Endothelial cell (in vitro differentiated cells): ENCODE data around the gene TTC23L. TPM values are rescaled to one million over a fixed set of nuclear protein-coding genes. Genes with fewer than 3 reads are reported as not detected.

ENCODE experiments used
- DNase-seq: peaks from one replicate; pipeline ENCODE4 v3.0.0; 2021; ENCODE audit warnings: low spot score
- H3K27ac Mint-ChIP-seq: one replicate; pipeline ENCODE4 v1.8.0; 2021; ENCODE audit warnings: mixed read lengths, inconsistent platforms; ENCODE audit not compliant: unreplicated experiment
- H3K27me3 Mint-ChIP-seq: one replicate; pipeline ENCODE4 v1.8.0; 2021; ENCODE audit warnings: mild to moderate bottlenecking, moderate library complexity, mixed read lengths, inconsistent platforms; ENCODE audit not compliant: unreplicated experiment
- H3K36me3 Mint-ChIP-seq: one replicate; pipeline ENCODE4 v1.8.0; 2021; ENCODE audit warnings: mild to moderate bottlenecking, low read depth, mixed read lengths, inconsistent platforms; ENCODE audit not compliant: unreplicated experiment
- H3K4me1 Mint-ChIP-seq: one replicate; pipeline ENCODE4 v1.8.0; 2021; ENCODE audit warnings: mild to moderate bottlenecking, mixed read lengths, inconsistent platforms; ENCODE audit not compliant: unreplicated experiment
- H3K4me3 Mint-ChIP-seq: one replicate; pipeline ENCODE4 v1.8.0; 2021; ENCODE audit warnings: mild to moderate bottlenecking, mixed read lengths, inconsistent platforms; ENCODE audit not compliant: unreplicated experiment
- H3K9me3 Mint-ChIP-seq: one replicate; pipeline ENCODE4 v1.8.0; 2021; ENCODE audit warnings: mixed read lengths, inconsistent platforms; ENCODE audit not compliant: unreplicated experiment
- CTCF ChIP-seq: fragments of 200-600 bp; sonication (generic); IDR thresholded peaks from one replicate; pipeline ENCODE4 v1.5.0; 2021; ENCODE audit warnings: antibody characterized with exemption; ENCODE audit not compliant: unreplicated experiment
- total RNA-seq: library from RNA; stranded (reverse); fragmentation: NEBNext Ultra II Directional; extraction: Animal tissue kit (Norgen Biotek cat#: 25700); gene quantifications from one replicate; pipeline ENCODE4 v1.2.1, GENCODE V29; 2021; ENCODE audit not compliant: unreplicated experiment

TTC23L gene
- total RNA-seq, 1 donor from 2014 or later = 0.26 TPM

GRCh38 chr5:34870382-34870781, 31.4 kb downstream of the TTC23L start:
- no peak for TF ChIP-seq CTCF
- no peaks in the 10 kb centered on the region for H3K9me3 Mint-ChIP-seq

GRCh38 chr5:34876275-34876674, 37.3 kb downstream of the TTC23L start:
- H3K27me3 Mint-ChIP-seq = no peaks in the 10 kb centered on the region
- H3K4me1 Mint-ChIP-seq = no peaks in the 10 kb centered on the region
- no peak overlapping the region for H3K27ac Mint-ChIP-seq
- H3K9me3 Mint-ChIP-seq = no peaks in the 10 kb centered on the region
- no peak for TF ChIP-seq CTCF
- no peak overlapping the region for H3K4me3 Mint-ChIP-seq
- DNase-seq = no peak
- H3K36me3 Mint-ChIP-seq = no peaks in the 10 kb centered on the region

More at GRCh38 chr5:34870382-34870781, 31.4 kb downstream of the TTC23L start:
- DNase-seq = no peak
- no peaks in the 10 kb centered on the region for H3K27me3 Mint-ChIP-seq
- no peaks in the 10 kb centered on the region for H3K4me1 Mint-ChIP-seq
- no peaks in the 10 kb centered on the region for H3K36me3 Mint-ChIP-seq
- no peak overlapping the region for H3K4me3 Mint-ChIP-seq
- no peak overlapping the region for H3K27ac Mint-ChIP-seq

- Mint-ChIP-seq H3K4me1 (no peaks in the 10 kb centered on the region), H3K36me3 (no peaks in the 10 kb centered on the region), H3K9me3 (no peaks in the 10 kb centered on the region), H3K27me3 (no peaks in the 10 kb centered on the region), H3K4me3 (no peak overlapping the region), H3K27ac (no peak overlapping the region)
- no peak for DNase-seq
- no peak for TF ChIP-seq CTCF
These were observed 42.3 kb downstream of the TTC23L start for GRCh38 chr5:34881246-34881645.

GRCh38 chr5:34886392-34887119, 47.6 kb downstream of the TTC23L start:
- DNase-seq = no peak
- Mint-ChIP-seq H3K27me3 (peaks cover 2% of the 10 kb centered on the region), H3K36me3 (no peaks in the 10 kb centered on the region), H3K4me3 (no peak overlapping the region), H3K4me1 (no peaks in the 10 kb centered on the region), H3K27ac (no peak overlapping the region), H3K9me3 (no peaks in the 10 kb centered on the region)
- no peak for TF ChIP-seq CTCF

- H3K27me3 Mint-ChIP-seq = peaks cover 2% of the 10 kb centered on the region
- H3K36me3 Mint-ChIP-seq = no peaks in the 10 kb centered on the region
- no peaks in the 10 kb centered on the region for H3K9me3 Mint-ChIP-seq
- no peak overlapping the region for H3K4me3 Mint-ChIP-seq
- TF ChIP-seq CTCF = no peak
- no peak overlapping the region for H3K27ac Mint-ChIP-seq
- no peaks in the 10 kb centered on the region for H3K4me1 Mint-ChIP-seq
- no peak for DNase-seq
These were observed 50.4 kb downstream of the TTC23L start for GRCh38 chr5:34889394-34889793.
